ENCODE data around the gene GNAL.
"Not testable (repeated sequence)": the region's sequence is repeated elsewhere in the genome, so short reads cannot be mapped to it uniquely, and the experiment has no call there.

The GNAL gene

DNA sequence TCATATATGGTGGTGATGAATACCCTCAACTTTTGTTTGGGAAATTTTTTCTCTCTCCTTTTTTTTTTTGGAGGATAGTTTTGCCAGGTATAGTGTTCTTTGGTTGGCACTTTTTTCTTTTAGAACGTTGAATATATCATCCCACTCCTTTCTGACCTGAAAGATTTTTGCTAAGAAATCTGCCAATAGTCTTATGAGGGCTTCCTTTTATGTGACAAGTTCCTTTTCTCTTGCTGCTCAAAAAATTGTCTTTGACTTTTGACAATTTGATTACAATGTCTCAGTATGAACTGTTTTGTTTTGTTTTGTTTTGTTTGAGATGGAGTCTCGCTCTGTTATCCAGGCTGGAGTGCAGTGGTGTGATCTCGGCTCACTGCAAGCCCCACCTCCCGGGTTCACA, 21.5 kb downstream of the GNAL start:
- no peak for DNase-seq (ENCODE audit: extremely low read depth, low read depth)
- TF ChIP-seq, protein P1, sequence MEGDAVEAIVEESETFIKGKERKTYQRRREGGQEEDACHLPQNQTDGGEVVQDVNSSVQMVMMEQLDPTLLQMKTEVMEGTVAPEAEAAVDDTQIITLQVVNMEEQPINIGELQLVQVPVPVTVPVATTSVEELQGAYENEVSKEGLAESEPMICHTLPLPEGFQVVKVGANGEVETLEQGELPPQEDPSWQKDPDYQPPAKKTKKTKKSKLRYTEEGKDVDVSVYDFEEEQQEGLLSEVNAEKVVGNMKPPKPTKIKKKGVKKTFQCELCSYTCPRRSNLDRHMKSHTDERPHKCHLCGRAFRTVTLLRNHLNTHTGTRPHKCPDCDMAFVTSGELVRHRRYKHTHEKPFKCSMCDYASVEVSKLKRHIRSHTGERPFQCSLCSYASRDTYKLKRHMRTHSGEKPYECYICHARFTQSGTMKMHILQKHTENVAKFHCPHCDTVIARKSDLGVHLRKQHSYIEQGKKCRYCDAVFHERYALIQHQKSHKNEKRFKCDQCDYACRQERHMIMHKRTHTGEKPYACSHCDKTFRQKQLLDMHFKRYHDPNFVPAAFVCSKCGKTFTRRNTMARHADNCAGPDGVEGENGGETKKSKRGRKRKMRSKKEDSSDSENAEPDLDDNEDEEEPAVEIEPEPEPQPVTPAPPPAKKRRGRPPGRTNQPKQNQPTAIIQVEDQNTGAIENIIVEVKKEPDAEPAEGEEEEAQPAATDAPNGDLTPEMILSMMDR (IDR thresholded peaks at IDR 0.05; ENCODE audit: low read depth, low read length), result no peak

DNA sequence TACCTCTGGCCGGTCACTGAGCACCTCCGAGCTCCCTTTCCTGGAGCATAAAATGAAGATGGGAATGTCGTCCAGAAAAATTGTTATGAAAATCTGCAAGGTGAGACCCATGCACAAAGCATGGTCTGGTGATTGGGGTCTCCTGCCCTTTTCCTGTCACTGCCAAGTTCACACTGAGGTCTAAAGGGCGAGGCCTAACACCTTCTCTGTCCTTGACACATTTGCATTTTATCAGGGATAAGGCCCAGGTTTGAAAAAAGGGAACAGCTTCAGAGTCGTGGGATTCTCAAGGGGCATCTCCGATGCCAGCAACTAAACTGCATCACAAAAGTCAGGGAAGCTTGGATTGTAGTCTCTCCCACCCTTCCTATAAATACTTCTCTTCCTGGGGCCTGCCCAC, 24.7 kb downstream of the GNAL start:
- DNase-seq (ENCODE audit: extremely low read depth, low read depth), result no peak
- TF ChIP-seq, protein P1 (IDR thresholded peaks at IDR 0.05; ENCODE audit: low read depth, low read length), result no peak

DNA sequence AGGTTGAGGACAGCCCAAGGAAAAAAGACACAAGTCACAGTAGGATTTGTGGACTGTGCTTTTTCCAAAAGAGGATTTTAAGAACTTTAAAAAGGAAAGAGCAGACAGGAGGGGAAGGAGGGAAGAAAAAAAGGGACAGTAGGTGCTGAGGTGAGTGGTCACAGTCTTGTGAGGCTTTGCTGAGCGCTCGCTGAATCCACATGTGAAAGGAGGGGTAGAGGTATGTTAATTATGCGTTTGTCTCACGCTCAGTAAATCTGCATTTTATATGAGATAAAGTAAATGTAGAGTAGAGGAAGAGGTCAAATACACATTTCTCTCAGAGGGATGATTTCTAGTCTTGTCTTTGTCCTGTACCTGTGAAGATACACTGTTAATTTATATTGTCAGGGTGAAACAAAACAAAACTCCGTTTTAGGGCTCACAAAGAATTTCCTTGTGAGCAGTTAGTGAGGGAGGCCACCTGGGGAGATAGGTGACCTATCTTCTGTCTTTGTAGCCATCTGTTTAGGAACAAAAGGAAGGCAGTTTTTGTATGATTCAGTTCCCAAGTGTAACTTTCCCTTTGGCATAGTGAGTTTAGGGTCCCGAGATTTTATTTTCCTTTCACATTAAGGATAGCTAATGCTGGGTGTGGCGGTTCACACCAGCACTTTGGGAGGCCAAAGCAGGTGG, 25.3 kb downstream of the GNAL start:
- TF ChIP-seq, protein P1 (IDR thresholded peaks at IDR 0.05; ENCODE audit: low read depth, low read length), result no peak
- DNase-seq (ENCODE audit: extremely low read depth, low read depth), result no peak

DNA sequence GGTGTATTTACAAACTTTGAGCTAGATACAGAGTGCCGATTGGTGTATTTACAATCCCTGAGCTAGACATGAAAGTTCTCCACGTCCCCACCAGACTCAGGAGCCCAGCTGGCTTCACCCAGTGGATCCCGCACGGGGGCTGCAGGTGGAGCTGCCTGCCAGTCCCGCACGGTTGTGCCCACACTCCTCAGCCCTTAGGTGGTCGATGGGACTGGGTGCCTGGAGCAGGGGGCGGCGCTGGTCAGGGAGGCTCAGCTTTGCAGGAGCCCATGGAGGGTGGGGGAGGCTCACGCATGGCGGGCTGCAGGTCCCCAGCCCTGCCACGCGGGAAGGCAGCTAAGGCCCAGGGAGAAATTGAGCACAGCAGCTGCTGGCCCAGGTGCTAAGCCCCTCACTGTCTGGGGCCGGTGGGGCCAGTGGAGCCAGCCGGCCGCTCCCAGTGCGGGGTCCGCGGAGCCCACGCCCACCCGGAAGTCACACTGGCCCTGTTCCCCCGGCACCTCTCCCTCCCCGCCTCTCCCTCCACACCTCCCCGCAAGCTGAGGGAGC, 27.8 kb downstream of the GNAL start:
- DNase-seq (ENCODE audit: extremely low read depth, low read depth), result not testable (repeated sequence)

DNA sequence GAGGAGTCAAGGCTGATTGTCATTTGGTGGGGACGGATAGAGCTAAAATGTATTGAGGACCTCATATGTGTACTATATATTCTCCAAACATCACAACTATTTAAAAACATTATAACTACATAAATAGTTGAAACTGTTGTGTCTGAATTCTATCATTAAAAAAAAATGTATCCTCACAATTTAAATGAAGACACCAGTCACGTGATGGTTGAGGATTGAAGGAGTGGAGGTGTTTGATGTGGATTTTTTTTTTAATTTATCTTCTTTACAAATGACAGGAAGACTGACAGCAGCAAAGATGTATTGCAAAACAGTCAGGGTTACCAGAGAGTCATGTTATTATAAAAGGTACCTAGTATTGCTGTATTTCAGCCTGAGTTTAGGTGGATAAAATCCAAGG, 30.0 kb downstream of the GNAL start:
- no peak for DNase-seq (ENCODE audit: extremely low read depth, low read depth)
- TF ChIP-seq, protein P1 (IDR thresholded peaks at IDR 0.05; ENCODE audit: low read depth, low read length), result no peak

DNA sequence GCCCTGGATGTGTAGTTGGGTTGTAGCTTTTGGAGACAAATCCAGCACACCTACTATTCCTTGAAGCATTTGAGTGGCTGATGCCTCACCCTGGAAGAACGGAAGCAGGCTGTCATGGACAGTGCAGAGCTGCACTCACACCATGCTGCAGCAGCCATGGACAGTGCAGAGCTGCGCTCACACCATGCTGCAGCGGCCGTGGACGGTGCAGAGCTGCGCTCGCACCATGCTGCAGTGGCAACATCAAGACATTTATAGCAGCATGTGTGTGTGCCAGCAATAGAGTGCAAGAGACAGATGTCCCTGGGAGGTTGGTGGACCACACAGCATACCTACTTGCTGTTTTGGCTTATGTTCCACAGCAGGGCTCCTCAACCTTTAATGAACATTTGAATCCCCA, 30.6 kb downstream of the GNAL start:
- TF ChIP-seq, protein P1 (IDR thresholded peaks at IDR 0.05; ENCODE audit: low read depth, low read length), result no peak
- no peak for DNase-seq (ENCODE audit: extremely low read depth, low read depth)

DNA sequence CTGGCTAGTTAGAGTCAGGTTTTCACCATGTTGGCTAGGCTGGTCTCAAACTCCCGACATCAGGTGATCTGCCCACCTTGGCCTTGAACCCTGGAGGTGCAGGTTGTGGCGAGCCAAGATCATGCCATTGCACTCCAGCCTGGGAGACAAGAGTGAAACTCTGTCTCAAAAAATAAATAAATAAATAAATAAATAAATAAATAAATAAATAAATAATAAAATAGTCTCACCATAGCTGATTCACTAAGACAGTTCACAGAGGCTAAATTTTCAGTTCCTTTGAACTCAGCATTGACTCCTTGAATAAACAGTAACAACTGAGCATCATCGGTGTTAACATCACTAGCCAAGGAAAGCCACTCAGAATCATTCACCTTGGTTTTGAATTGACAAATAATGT, 32.7 kb downstream of the GNAL start:
- TF ChIP-seq, protein P1 (IDR thresholded peaks at IDR 0.05; ENCODE audit: low read depth, low read length), result no peak
- DNase-seq (ENCODE audit: extremely low read depth, low read depth), result no peak

DNA sequence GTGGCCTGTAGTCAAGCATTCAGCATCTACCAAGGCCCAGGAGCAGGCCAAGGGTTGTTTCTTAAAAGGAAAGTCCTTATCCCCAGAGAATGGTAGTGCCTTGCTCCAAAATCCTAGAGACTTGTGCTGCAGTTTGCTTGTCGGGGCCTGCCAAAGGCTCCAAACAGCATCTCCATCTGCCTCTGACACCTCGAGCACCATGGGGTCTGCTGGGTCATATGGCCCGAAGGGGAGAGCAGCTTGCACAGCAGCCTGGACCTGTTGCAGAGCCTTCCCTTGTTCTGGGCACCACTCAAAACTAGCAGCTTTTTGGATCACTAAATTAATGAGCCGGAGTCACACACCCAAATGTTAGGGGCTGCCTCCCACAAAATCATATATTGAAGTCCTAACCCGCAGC, 35.7 kb downstream of the GNAL start:
- TF ChIP-seq, protein P1 (IDR thresholded peaks at IDR 0.05; ENCODE audit: low read depth, low read length), result no peak
- no peak for DNase-seq (ENCODE audit: extremely low read depth, low read depth)
